ENCODE measurements around the gene UNC13B. TPM values are rescaled to one million over a fixed set of nuclear protein-coding genes. Genes with fewer than 3 reads are reported as not detected.

The UNC13B gene
- total and polyA plus RNA-seq, 2 experiments from 2014 or later, result 8.7 to 52.1 TPM

DNA sequence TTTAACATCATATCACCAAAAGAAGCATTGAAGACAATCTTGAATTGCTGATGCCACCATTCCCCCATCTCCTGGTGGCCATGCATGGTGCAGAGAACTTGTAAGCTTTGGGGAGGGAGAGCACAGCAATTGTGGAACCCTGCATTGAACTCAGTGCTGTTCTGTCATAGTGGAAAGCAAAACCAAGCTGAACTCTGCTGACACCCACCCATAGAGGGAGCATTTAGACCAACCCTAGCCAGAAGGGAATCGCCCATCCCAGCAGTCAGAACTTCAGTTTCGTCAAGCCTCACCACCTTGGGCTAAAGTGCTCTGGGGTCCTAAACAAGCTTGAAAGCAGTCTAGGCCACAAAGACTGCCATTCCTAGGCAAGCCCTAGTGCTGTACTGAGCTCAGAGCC lies 290.7 kb downstream of the UNC13B start:
- Mint-ChIP-seq H3K4me1 (peaks cover 3% of the 10 kb centered on the region), H3K9me3 (no peaks in the 10 kb centered on the region; the same call in 1 of the 3 replicates), H3K36me3 (ENCODE audit: low read depth) (no peaks in the 10 kb centered on the region), H3K27ac (no peak overlapping the region), H3K4me3 (no peak overlapping the region), H3K27me3 (ENCODE audit: insufficient read depth, low read depth, poor library complexity) (no peaks in the 10 kb centered on the region)
- DNase-seq (ENCODE audit: low spot score) (peak; percentile 32), ATAC-seq (peak; percentile 85)
- H3K36me3 ChIP-seq (ENCODE audit: insufficient read depth), result no peaks in the 10 kb centered on the region
- no peaks in the 10 kb centered on the region for H3F3A ChIP-seq (replicated peaks; ENCODE audit: low read depth)
- no peaks in the 10 kb centered on the region for H3K4me1 ChIP-seq (ENCODE audit: insufficient read depth)
- H2AFZ ChIP-seq, result no peak overlapping the region
- peaks cover 4% of the 10 kb centered on the region; the same call in 1 of the 2 replicates for H4K20me1 ChIP-seq (replicated peaks; ENCODE audit: insufficient read depth)
- H3K9me2 ChIP-seq (ENCODE audit: insufficient read depth), result peaks cover 3% of the 10 kb centered on the region; the same call in 1 of the 2 replicates
- H3K27ac ChIP-seq (ENCODE audit: low read depth), result no peak overlapping the region
- H3K79me2 ChIP-seq (replicated peaks; ENCODE audit: insufficient read depth), result no peaks in the 10 kb centered on the region
- no peak overlapping the region for H3K4me3 ChIP-seq
- H3K27me3 ChIP-seq (ENCODE audit: insufficient read depth), result no peaks in the 10 kb centered on the region
- no peak overlapping the region for H3K4me2 ChIP-seq
- no peak for TF ChIP-seq POLR2AphosphoS5 (IDR thresholded peaks at IDR 0.05; ENCODE audit: low read depth)
- TF ChIP-seq, protein P1, sequence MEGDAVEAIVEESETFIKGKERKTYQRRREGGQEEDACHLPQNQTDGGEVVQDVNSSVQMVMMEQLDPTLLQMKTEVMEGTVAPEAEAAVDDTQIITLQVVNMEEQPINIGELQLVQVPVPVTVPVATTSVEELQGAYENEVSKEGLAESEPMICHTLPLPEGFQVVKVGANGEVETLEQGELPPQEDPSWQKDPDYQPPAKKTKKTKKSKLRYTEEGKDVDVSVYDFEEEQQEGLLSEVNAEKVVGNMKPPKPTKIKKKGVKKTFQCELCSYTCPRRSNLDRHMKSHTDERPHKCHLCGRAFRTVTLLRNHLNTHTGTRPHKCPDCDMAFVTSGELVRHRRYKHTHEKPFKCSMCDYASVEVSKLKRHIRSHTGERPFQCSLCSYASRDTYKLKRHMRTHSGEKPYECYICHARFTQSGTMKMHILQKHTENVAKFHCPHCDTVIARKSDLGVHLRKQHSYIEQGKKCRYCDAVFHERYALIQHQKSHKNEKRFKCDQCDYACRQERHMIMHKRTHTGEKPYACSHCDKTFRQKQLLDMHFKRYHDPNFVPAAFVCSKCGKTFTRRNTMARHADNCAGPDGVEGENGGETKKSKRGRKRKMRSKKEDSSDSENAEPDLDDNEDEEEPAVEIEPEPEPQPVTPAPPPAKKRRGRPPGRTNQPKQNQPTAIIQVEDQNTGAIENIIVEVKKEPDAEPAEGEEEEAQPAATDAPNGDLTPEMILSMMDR (conservative IDR thresholded peaks at IDR 0.05; ENCODE audit: low read depth in 2 of 2), result peak; percentile 24 to 62; a peak in 2 of 4 replicates

DNA sequence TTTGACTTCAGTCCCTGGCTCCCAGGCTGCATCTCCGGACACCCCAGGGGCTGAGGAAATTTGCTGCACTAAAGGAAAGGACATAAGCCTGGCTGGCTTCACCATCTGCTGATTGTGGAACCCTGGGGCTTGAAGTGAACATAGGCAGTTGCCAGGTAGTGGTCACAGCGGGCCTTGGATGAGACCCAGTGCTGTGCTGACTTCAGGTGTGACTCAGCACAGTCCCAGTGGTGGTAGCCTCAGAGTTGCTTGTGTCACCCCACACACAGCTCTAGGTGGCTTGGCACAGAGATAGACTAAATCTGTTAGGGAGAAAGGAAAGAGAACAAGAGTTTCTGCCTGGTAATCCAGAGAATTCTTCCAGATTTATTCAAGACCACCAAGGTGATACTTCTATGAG lies 292.0 kb downstream of the UNC13B start:
- H3K4me2 ChIP-seq, result no peak overlapping the region
- Mint-ChIP-seq H3K27me3 (ENCODE audit: insufficient read depth, low read depth, poor library complexity) (no peaks in the 10 kb centered on the region), H3K4me1 (peaks cover 3% of the 10 kb centered on the region), H3K4me3 (no peak overlapping the region), H3K36me3 (ENCODE audit: low read depth) (no peaks in the 10 kb centered on the region), H3K27ac (no peak overlapping the region), H3K9me3 (no peaks in the 10 kb centered on the region; the same call in 1 of the 3 replicates)
- no peak for ATAC-seq
- no peak overlapping the region for H3K4me3 ChIP-seq
- no peak overlapping the region for H2AFZ ChIP-seq
- no peaks in the 10 kb centered on the region for H3K79me2 ChIP-seq (replicated peaks; ENCODE audit: insufficient read depth)
- no peaks in the 10 kb centered on the region for H3F3A ChIP-seq (replicated peaks; ENCODE audit: low read depth)
- H4K20me1 ChIP-seq (replicated peaks; ENCODE audit: insufficient read depth), result no peaks in the 10 kb centered on the region
- DNase-seq (ENCODE audit: low spot score), result no peak
- H3K9me2 ChIP-seq (ENCODE audit: insufficient read depth), result no peaks in the 10 kb centered on the region
- no peaks in the 10 kb centered on the region for H3K36me3 ChIP-seq (ENCODE audit: insufficient read depth)
- H3K27ac ChIP-seq (ENCODE audit: low read depth), result no peak overlapping the region
- H3K4me1 ChIP-seq (ENCODE audit: insufficient read depth), result no peaks in the 10 kb centered on the region
- H3K27me3 ChIP-seq (ENCODE audit: insufficient read depth), result no peaks in the 10 kb centered on the region
- TF ChIP-seq NANOG (IDR thresholded peaks at IDR 0.05; ENCODE audit: borderline replicate concordance) (no peak), CREB1 (CRISPR knock-in tag; IDR thresholded peaks at IDR 0.05; ENCODE audit: low read depth) (no peak), JUNB (IDR thresholded peaks at IDR 0.05; ENCODE audit: unreplicated experiment) (no peak), STAT1 (IDR thresholded peaks at IDR 0.05; ENCODE audit: unreplicated experiment) (no peak)
- TF ChIP-seq, protein P1 (conservative IDR thresholded peaks at IDR 0.05; ENCODE audit: low read depth in 2 of 2), result no peak
- TF ChIP-seq, protein P2, sequence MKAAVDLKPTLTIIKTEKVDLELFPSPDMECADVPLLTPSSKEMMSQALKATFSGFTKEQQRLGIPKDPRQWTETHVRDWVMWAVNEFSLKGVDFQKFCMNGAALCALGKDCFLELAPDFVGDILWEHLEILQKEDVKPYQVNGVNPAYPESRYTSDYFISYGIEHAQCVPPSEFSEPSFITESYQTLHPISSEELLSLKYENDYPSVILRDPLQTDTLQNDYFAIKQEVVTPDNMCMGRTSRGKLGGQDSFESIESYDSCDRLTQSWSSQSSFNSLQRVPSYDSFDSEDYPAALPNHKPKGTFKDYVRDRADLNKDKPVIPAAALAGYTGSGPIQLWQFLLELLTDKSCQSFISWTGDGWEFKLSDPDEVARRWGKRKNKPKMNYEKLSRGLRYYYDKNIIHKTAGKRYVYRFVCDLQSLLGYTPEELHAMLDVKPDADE (IDR thresholded peaks at IDR 0.05), result no peak
- TF ChIP-seq, protein P3, sequence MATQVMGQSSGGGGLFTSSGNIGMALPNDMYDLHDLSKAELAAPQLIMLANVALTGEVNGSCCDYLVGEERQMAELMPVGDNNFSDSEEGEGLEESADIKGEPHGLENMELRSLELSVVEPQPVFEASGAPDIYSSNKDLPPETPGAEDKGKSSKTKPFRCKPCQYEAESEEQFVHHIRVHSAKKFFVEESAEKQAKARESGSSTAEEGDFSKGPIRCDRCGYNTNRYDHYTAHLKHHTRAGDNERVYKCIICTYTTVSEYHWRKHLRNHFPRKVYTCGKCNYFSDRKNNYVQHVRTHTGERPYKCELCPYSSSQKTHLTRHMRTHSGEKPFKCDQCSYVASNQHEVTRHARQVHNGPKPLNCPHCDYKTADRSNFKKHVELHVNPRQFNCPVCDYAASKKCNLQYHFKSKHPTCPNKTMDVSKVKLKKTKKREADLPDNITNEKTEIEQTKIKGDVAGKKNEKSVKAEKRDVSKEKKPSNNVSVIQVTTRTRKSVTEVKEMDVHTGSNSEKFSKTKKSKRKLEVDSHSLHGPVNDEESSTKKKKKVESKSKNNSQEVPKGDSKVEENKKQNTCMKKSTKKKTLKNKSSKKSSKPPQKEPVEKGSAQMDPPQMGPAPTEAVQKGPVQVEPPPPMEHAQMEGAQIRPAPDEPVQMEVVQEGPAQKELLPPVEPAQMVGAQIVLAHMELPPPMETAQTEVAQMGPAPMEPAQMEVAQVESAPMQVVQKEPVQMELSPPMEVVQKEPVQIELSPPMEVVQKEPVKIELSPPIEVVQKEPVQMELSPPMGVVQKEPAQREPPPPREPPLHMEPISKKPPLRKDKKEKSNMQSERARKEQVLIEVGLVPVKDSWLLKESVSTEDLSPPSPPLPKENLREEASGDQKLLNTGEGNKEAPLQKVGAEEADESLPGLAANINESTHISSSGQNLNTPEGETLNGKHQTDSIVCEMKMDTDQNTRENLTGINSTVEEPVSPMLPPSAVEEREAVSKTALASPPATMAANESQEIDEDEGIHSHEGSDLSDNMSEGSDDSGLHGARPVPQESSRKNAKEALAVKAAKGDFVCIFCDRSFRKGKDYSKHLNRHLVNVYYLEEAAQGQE (IDR thresholded peaks at IDR 0.05; ENCODE audit: unreplicated experiment), result no peak
